ENCODE measurements around the gene DCP1B. TPM values are rescaled to one million over a fixed set of nuclear protein-coding genes. Genes with fewer than 3 reads are reported as not detected.
A peak's percentile ranks its signal among the peaks of the same experiment; 100 is the strongest.

DCP1B gene
- total RNA-seq, 1 donor from 2014 or later, result 23.3 TPM

DNA sequence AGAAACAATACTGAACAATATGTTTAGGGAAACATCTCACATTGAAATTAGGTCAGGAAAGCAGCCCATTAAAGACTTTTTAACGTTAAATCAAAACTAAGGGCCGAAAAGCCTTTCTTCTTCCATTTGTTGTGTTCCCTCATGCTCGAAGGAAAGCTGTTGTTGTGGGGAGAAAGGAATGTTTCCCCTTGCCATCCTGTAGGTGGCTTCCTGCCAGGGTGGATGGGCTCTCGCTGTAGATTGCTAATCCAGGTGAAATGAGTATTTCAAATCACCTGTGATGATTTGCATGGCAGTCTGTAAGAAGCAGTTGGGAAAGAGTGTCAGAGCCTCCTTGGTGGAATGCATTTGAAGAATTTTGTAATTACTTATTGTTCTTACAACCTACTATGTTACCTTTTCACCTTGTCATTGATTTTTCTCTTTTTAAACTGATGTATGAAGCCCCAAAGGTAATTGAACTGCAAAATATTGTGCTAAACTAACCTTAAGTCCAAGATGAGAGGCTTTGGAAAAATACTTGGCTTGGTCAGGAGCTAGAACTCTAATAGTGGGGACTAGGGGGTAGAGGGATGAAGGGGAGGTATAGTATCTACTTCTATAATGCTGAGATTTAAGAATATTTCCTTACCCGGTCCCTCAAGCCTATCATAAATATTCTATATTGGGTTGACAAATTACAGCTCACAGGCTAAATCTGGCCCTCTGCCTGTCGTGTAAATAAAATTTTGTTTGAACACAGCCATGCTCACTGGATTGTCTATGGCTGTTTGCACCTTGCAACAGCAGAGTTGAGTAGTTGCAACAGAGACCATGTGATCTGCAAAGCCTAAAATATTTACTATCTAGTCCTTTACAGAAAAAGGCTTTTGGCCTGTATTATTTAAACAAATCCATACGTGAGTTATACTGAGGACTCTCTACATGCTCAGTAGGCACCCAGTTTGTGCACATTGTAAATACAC, 7.7 kb upstream of the DCP1B start:
- H3K4me1 ChIP-seq, result no peaks in the 10 kb centered on the region
- no peak for TF ChIP-seq CTCF (IDR thresholded peaks at IDR 0.05)
- H3K27me3 ChIP-seq, result no peaks in the 10 kb centered on the region
- no peak overlapping the region for H3K4me3 ChIP-seq
- no peaks in the 10 kb centered on the region for H3K36me3 ChIP-seq
- H3K27ac ChIP-seq, result no peak overlapping the region
- no peak for DNase-seq (ENCODE audit: low spot score in 2 of 2)
- H3K9me3 ChIP-seq, result no peaks in the 10 kb centered on the region
- intact Hi-C loops (cut with DNase I), result no loop called here

DNA sequence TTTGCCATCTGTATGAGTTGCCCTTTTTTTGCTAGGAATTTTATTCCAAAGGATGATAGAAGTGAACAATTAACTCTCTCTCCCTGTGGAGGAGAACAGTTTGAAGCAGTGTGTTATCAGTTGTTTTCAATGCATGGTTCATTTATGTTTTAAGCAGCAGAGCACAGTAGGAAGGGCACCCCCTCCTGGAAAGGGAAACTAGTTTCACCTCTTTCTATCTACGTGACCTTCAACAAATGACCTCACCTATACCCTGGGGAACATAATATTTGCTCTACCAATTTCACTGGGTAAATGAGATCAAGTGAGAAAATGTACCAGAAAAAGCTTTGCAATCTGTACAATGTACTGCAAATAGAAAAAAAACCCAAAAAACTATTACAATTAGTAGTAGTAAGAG, 5.4 kb upstream of the DCP1B start:
- Histone ChIP-seq H3K4me1 (peaks cover 0 to 4% of the 10 kb centered on the region in 2 donors), H3K36me3 (no peaks in the 10 kb centered on the region), H3K27me3 (no peaks in the 10 kb centered on the region), H3K4me3 (no peak overlapping the region), H3K9me3 (no peaks in the 10 kb centered on the region), H3K27ac (no peak overlapping the region)
- DNase-seq (ENCODE audit: low spot score in 2 of 2), result no peak
- intact Hi-C loops (cut with DNase I), result loop anchor here (5.0 kb wide), 1 partner anchor 42 kb away; no protein-coding TSS in a partner anchor
- no peak for TF ChIP-seq CTCF (IDR thresholded peaks at IDR 0.05)

- no peak for DNase-seq (ENCODE audit: low spot score in 2 of 2)
- Histone ChIP-seq H3K9me3 (no peaks in the 10 kb centered on the region), H3K27ac (no peak overlapping the region), H3K27me3 (no peaks in the 10 kb centered on the region), H3K4me3 (no peak overlapping the region), H3K36me3 (no peaks in the 10 kb centered on the region), H3K4me1 (peaks cover 0 to 4% of the 10 kb centered on the region in 2 donors)
- TF ChIP-seq CTCF (IDR thresholded peaks at IDR 0.05), result no peak
- intact Hi-C loops (cut with DNase I), result loop anchor here (5.0 kb wide), 1 partner anchor 41 kb away; no protein-coding TSS in a partner anchor
These were observed 4.4 kb upstream of the DCP1B start for GRCh38 chr12:2008677-2009076.

GRCh38 chr12:2003676-2004112, 563 bp downstream of the DCP1B start:
- Histone ChIP-seq H3K27ac (peak overlapping the region; percentile 89 to 95), H3K27me3 (no peaks in the 10 kb centered on the region), H3K36me3 (no peaks in the 10 kb centered on the region), H3K9me3 (no peaks in the 10 kb centered on the region), H3K4me3 (peak overlapping the region; percentile 87 to 97), H3K4me1 (peaks cover 7 to 15% of the 10 kb centered on the region in 2 donors)
- intact Hi-C loops (cut with DNase I), result loop anchor here (2.0 kb wide), 2 partner anchors 31 to 67 kb away; no protein-coding TSS in a partner anchor
- no peak for DNase-seq (ENCODE audit: low spot score in 2 of 2)
- TF ChIP-seq CTCF (IDR thresholded peaks at IDR 0.05), result no peak

- Histone ChIP-seq H3K36me3 (peaks cover 8 to 27% of the 10 kb centered on the region in 2 donors), H3K4me1 (peaks cover 0 to 2% of the 10 kb centered on the region in 2 donors), H3K27ac (no peak overlapping the region), H3K9me3 (no peaks in the 10 kb centered on the region), H3K27me3 (no peaks in the 10 kb centered on the region), H3K4me3 (no peak overlapping the region)
- intact Hi-C loops (cut with DNase I), result no loop called here
- DNase-seq (ENCODE audit: low spot score in 2 of 2), result no peak
- no peak for TF ChIP-seq CTCF (IDR thresholded peaks at IDR 0.05)
These were observed 8.9 kb downstream of the DCP1B start for GRCh38 chr12:1995205-1995896.

All from ascending aorta (tissue), 2 donors.